T-helper 1 cell treated with Interleukin-12 subunit alpha and Interleukin-12 subunit beta and Interleukin-4 antibody, amounts not matched to agents 30 μg/mL and 1 μg/mL, for 36 hours (primary cell): ENCODE results near the gene NEDD4L.

Experiments used
- H3K27ac Mint-ChIP-seq: one replicate; pipeline ENCODE4 v1.8.0; 2021; ENCODE audit warnings: mild to moderate bottlenecking, mixed read lengths
- H3K27me3 Mint-ChIP-seq: one replicate; pipeline ENCODE4 v1.8.0; 2021; ENCODE audit warnings: low read depth, mixed read lengths
- H3K36me3 Mint-ChIP-seq: one replicate; pipeline ENCODE4 v1.8.0; 2021; ENCODE audit warnings: low read depth, mixed read lengths
- H3K4me1 Mint-ChIP-seq: one replicate; pipeline ENCODE4 v1.8.0; 2021; ENCODE audit warnings: low read depth, mixed read lengths
- H3K4me3 Mint-ChIP-seq: one replicate; pipeline ENCODE4 v1.8.0; 2021; ENCODE audit warnings: mild to moderate bottlenecking, moderate library complexity, mixed read lengths
- H3K9me3 Mint-ChIP-seq: one replicate; pipeline ENCODE4 v1.8.0; 2021; ENCODE audit warnings: mixed read lengths

Gene NEDD4L

GRCh38 chr18:58055890-58056558 lies 12.0 kb downstream of the NEDD4L start:
- H3K27me3 Mint-ChIP-seq = no peaks in the 10 kb centered on the region
- H3K27ac Mint-ChIP-seq = no peak overlapping the region
- H3K4me3 Mint-ChIP-seq = no peak overlapping the region
- no peaks in the 10 kb centered on the region for H3K36me3 Mint-ChIP-seq
- H3K4me1 Mint-ChIP-seq = no peaks in the 10 kb centered on the region
- H3K9me3 Mint-ChIP-seq = no peaks in the 10 kb centered on the region

GRCh38 chr18:58056852-58057251 lies 12.8 kb downstream of the NEDD4L start:
- Mint-ChIP-seq H3K9me3 (no peaks in the 10 kb centered on the region), H3K4me1 (no peaks in the 10 kb centered on the region), H3K4me3 (no peak overlapping the region), H3K36me3 (no peaks in the 10 kb centered on the region), H3K27me3 (no peaks in the 10 kb centered on the region), H3K27ac (no peak overlapping the region)

GRCh38 chr18:58057291-58057965 lies 13.4 kb downstream of the NEDD4L start:
- H3K9me3 Mint-ChIP-seq = no peaks in the 10 kb centered on the region
- no peak overlapping the region for H3K27ac Mint-ChIP-seq
- peaks cover 5% of the 10 kb centered on the region for H3K27me3 Mint-ChIP-seq
- H3K4me1 Mint-ChIP-seq = no peaks in the 10 kb centered on the region
- H3K36me3 Mint-ChIP-seq = no peaks in the 10 kb centered on the region
- no peak overlapping the region for H3K4me3 Mint-ChIP-seq

- Mint-ChIP-seq H3K4me3 (no peak overlapping the region), H3K4me1 (no peaks in the 10 kb centered on the region), H3K27me3 (peaks cover 6% of the 10 kb centered on the region), H3K27ac (no peak overlapping the region), H3K36me3 (no peaks in the 10 kb centered on the region), H3K9me3 (no peaks in the 10 kb centered on the region)
Measured at GRCh38 chr18:58058720-58059119, 14.7 kb downstream of the NEDD4L start.

- H3K27me3 Mint-ChIP-seq = peaks cover 6% of the 10 kb centered on the region
- H3K4me3 Mint-ChIP-seq = no peak overlapping the region
- H3K4me1 Mint-ChIP-seq = no peaks in the 10 kb centered on the region
- no peaks in the 10 kb centered on the region for H3K9me3 Mint-ChIP-seq
- no peak overlapping the region for H3K27ac Mint-ChIP-seq
- H3K36me3 Mint-ChIP-seq = no peaks in the 10 kb centered on the region
Measured at GRCh38 chr18:58060254-58060653, 16.2 kb downstream of the NEDD4L start.

GRCh38 chr18:58061349-58061748 lies 17.3 kb downstream of the NEDD4L start:
- Mint-ChIP-seq H3K36me3 (no peaks in the 10 kb centered on the region), H3K4me1 (no peaks in the 10 kb centered on the region), H3K9me3 (no peaks in the 10 kb centered on the region), H3K27ac (no peak overlapping the region), H3K27me3 (peaks cover 6% of the 10 kb centered on the region), H3K4me3 (no peak overlapping the region)

- Mint-ChIP-seq H3K4me1 (no peaks in the 10 kb centered on the region), H3K9me3 (no peaks in the 10 kb centered on the region), H3K36me3 (no peaks in the 10 kb centered on the region), H3K27me3 (peaks cover 10% of the 10 kb centered on the region), H3K4me3 (no peak overlapping the region), H3K27ac (no peak overlapping the region)
Measured at GRCh38 chr18:58064406-58064998, 20.5 kb downstream of the NEDD4L start.

- Mint-ChIP-seq H3K27me3 (peaks cover 10% of the 10 kb centered on the region), H3K27ac (no peak overlapping the region), H3K4me3 (no peak overlapping the region), H3K4me1 (no peaks in the 10 kb centered on the region), H3K36me3 (no peaks in the 10 kb centered on the region), H3K9me3 (no peaks in the 10 kb centered on the region)
Measured at GRCh38 chr18:58065956-58066355, 21.9 kb downstream of the NEDD4L start.

- Mint-ChIP-seq H3K9me3 (no peaks in the 10 kb centered on the region), H3K27me3 (peaks cover 7% of the 10 kb centered on the region), H3K36me3 (no peaks in the 10 kb centered on the region), H3K4me1 (no peaks in the 10 kb centered on the region), H3K4me3 (no peak overlapping the region), H3K27ac (no peak overlapping the region)
Measured at GRCh38 chr18:58067601-58068000, 23.6 kb downstream of the NEDD4L start.

- Mint-ChIP-seq H3K27ac (no peak overlapping the region), H3K4me3 (no peak overlapping the region), H3K27me3 (peaks cover 15% of the 10 kb centered on the region), H3K36me3 (no peaks in the 10 kb centered on the region), H3K9me3 (no peaks in the 10 kb centered on the region), H3K4me1 (no peaks in the 10 kb centered on the region)
Measured at GRCh38 chr18:58069099-58069498, 25.1 kb downstream of the NEDD4L start.

GRCh38 chr18:58069721-58070292 lies 25.8 kb downstream of the NEDD4L start:
- H3K4me3 Mint-ChIP-seq = no peak overlapping the region
- H3K27ac Mint-ChIP-seq = no peak overlapping the region
- H3K36me3 Mint-ChIP-seq = no peaks in the 10 kb centered on the region
- H3K9me3 Mint-ChIP-seq = no peaks in the 10 kb centered on the region
- H3K27me3 Mint-ChIP-seq = peaks cover 15% of the 10 kb centered on the region
- H3K4me1 Mint-ChIP-seq = no peaks in the 10 kb centered on the region

- no peaks in the 10 kb centered on the region for H3K4me1 Mint-ChIP-seq
- no peaks in the 10 kb centered on the region for H3K9me3 Mint-ChIP-seq
- no peak overlapping the region for H3K27ac Mint-ChIP-seq
- no peak overlapping the region for H3K4me3 Mint-ChIP-seq
- peaks cover 11% of the 10 kb centered on the region for H3K27me3 Mint-ChIP-seq
- H3K36me3 Mint-ChIP-seq = no peaks in the 10 kb centered on the region
Measured at GRCh38 chr18:58076052-58076451, 32.0 kb downstream of the NEDD4L start.

GRCh38 chr18:58077329-58077728 lies 33.3 kb downstream of the NEDD4L start:
- Mint-ChIP-seq H3K36me3 (no peaks in the 10 kb centered on the region), H3K4me3 (no peak overlapping the region), H3K27me3 (peaks cover 9% of the 10 kb centered on the region), H3K9me3 (no peaks in the 10 kb centered on the region), H3K27ac (no peak overlapping the region), H3K4me1 (no peaks in the 10 kb centered on the region)

GRCh38 chr18:58078889-58079573 lies 35.0 kb downstream of the NEDD4L start:
- Mint-ChIP-seq H3K4me3 (no peak overlapping the region), H3K36me3 (no peaks in the 10 kb centered on the region), H3K27me3 (no peaks in the 10 kb centered on the region), H3K9me3 (no peaks in the 10 kb centered on the region), H3K4me1 (no peaks in the 10 kb centered on the region), H3K27ac (no peak overlapping the region)
